ENCODE measurements around the gene RHBDL1. TPM values are rescaled to one million over a fixed set of nuclear protein-coding genes. Genes with fewer than 3 reads are reported as not detected.

Gene RHBDL1
- total and polyA plus RNA-seq, 9 of the 15 experiments (the other 6 are each of a cell fraction or from before 2014, with no cell fraction given), result 0.03 to 5.6 (median 1.3) TPM; not detected in 1

- TF ChIP-seq RERE (CRISPR knock-in tag; IDR thresholded peaks at IDR 0.05; ENCODE audit: borderline replicate concordance) (no peak), ZNF444 (CRISPR knock-in tag; IDR thresholded peaks at IDR 0.05) (no peak), PHTF2 (CRISPR knock-in tag; IDR thresholded peaks at IDR 0.05) (no peak), ZNF778 (CRISPR knock-in tag; IDR thresholded peaks at IDR 0.05) (no peak), PHF8 (IDR thresholded peaks at IDR 0.05; ENCODE audit: borderline replicate concordance, low read length) (peak; percentile 20; the same call in 1 of the 2 replicates), POLR2AphosphoS5 (IDR thresholded peaks at IDR 0.05; ENCODE audit: control insufficient read depth, insufficient read depth, low read depth, low read length) (no peak), ZNF134 (CRISPR knock-in tag; conservative IDR thresholded peaks at IDR 0.05) (no peak), BHLHE40 (IDR thresholded peaks at IDR 0.05; ENCODE audit: low read length) (no peak), NFRKB (IDR thresholded peaks at IDR 0.05; ENCODE audit: low read depth) (no peak), PHF21A (IDR thresholded peaks at IDR 0.05; ENCODE audit: borderline replicate concordance, low read depth) (peak; percentile 33; the same call in 1 of the 2 replicates), ZNF707 (CRISPR knock-in tag; conservative IDR thresholded peaks at IDR 0.05) (no peak), SRSF7 (optimal IDR thresholded peaks at IDR 0.05; ENCODE audit: low read depth, low read length) (no peak), NR2C1 (IDR thresholded peaks at IDR 0.05) (no peak), NR2C1 (tag; IDR thresholded peaks at IDR 0.05) (no peak), SAP30 (IDR thresholded peaks at IDR 0.05; ENCODE audit: borderline replicate concordance, insufficient read depth, low read depth, low read length, poor library complexity, severe bottlenecking) (peak; percentile 67), SRF (CRISPR knock-in tag; IDR thresholded peaks at IDR 0.05) (no peak), ZNF766 (CRISPR knock-in tag; conservative IDR thresholded peaks at IDR 0.05) (no peak), POLR2A (conservative IDR thresholded peaks at IDR 0.05) (no peak), ESRRB (CRISPR knock-in tag; IDR thresholded peaks at IDR 0.05; ENCODE audit: borderline replicate concordance) (no peak), SMARCC2 (IDR thresholded peaks at IDR 0.05; ENCODE audit: low read depth) (no peak), CBX3 (IDR thresholded peaks at IDR 0.05; ENCODE audit: borderline replicate concordance in 1 of 2, low read length in 2 of 2) (no peak), ZNF583 (CRISPR knock-in tag; IDR thresholded peaks at IDR 0.05) (no peak)
- TF ChIP-seq, protein P1, sequence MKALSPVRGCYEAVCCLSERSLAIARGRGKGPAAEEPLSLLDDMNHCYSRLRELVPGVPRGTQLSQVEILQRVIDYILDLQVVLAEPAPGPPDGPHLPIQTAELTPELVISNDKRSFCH (CRISPR knock-in tag; IDR thresholded peaks at IDR 0.05), result no peak
- TF ChIP-seq, protein P1 (tag; IDR thresholded peaks at IDR 0.05), result no peak
Measured at GRCh38 chr16:715477-716199, 40.2 kb downstream of the RHBDL1 start (continued).

Measured in K562 (cell line).